GM18526 (cell line): Measurements from ENCODE around the gene FOXL3.

Source experiments
- POLR2A ChIP-seq: IDR thresholded peaks from 3 replicates; pipeline ENCODE4 v1.6.1; 2011; ENCODE audit not compliant: insufficient read length; ENCODE audit errors: extremely low read depth

The FOXL3 gene

GRCh38 chr7:262251-262572 is 27.8 kb upstream of the FOXL3 start:
- TF ChIP-seq POLR2A = no peak

GRCh38 chr7:264541-265191 is 25.3 kb upstream of the FOXL3 start:
- TF ChIP-seq POLR2A = no peak

GRCh38 chr7:265192-265997 is 24.6 kb upstream of the FOXL3 start:
- TF ChIP-seq POLR2A = no peak

- no peak for TF ChIP-seq POLR2A
Measured at GRCh38 chr7:265998-266850, 23.7 kb upstream of the FOXL3 start.

- no peak for TF ChIP-seq POLR2A
Measured at GRCh38 chr7:266851-267840, 22.8 kb upstream of the FOXL3 start.

- no peak for TF ChIP-seq POLR2A
Measured at GRCh38 chr7:268991-269390, 21.0 kb upstream of the FOXL3 start.

GRCh38 chr7:269721-270120 is 20.2 kb upstream of the FOXL3 start:
- TF ChIP-seq POLR2A = no peak

GRCh38 chr7:270351-270983 is 19.5 kb upstream of the FOXL3 start:
- TF ChIP-seq POLR2A = no peak

GRCh38 chr7:271266-272107 is 18.5 kb upstream of the FOXL3 start:
- no peak for TF ChIP-seq POLR2A

- no peak for TF ChIP-seq POLR2A
Measured at GRCh38 chr7:272108-272615, 17.8 kb upstream of the FOXL3 start.

- TF ChIP-seq POLR2A = no peak
Measured at GRCh38 chr7:272631-273030, 17.3 kb upstream of the FOXL3 start.

- no peak for TF ChIP-seq POLR2A
Measured at GRCh38 chr7:273327-273726, 16.6 kb upstream of the FOXL3 start.

- no peak for TF ChIP-seq POLR2A
Measured at GRCh38 chr7:274266-274665, 15.7 kb upstream of the FOXL3 start.
